H1 (cell line): ENCODE measurements around the gene EMID1. TPM values are rescaled to one million over a fixed set of nuclear protein-coding genes. Genes with fewer than 3 reads are reported as not detected.

Experiments used
- SAP30 ChIP-seq: fragments of 300-600 bp; sonication (generic); IDR thresholded peaks from 2 replicates; pipeline ENCODE4 v1.7.1; 2012; ENCODE audit warnings: low read length, moderate library complexity, mild to moderate bottlenecking, inconsistent platforms; ENCODE audit not compliant: insufficient read depth, insufficient replicate concordance
- polyA plus RNA-seq, 7 experiments: library from polyadenylated mRNA; depleted of rRNA in 3 of 7; stranded (reverse) in 5 of 7; unstranded in 2 of 7; fragments of >200 nt in 5 of 7; fragments of 200-250 nt in 2 of 7; gene quantifications; 1 replicate in 5 of 7; 2 replicates in 1 of 7; 4 replicates in 1 of 7; pipeline versions ENCODE4 v1.2.1 to v1.2.3, GENCODE V29; 2011 to 2013; ENCODE audit warnings: missing spikeins in 2 of 7, mixed read lengths in 2 of 7
- total RNA-seq: library from RNA; stranded (reverse); fragmentation: NEBNext Ultra II Directional; extraction: Animal tissue kit (Norgen Biotek cat#: 25700); gene quantifications from 2 replicates; pipeline ENCODE4 v1.2.1, GENCODE V29; 2021

EMID1 gene
- total and polyA plus RNA-seq, 2 of the 8 experiments (the other 6 are each of a cell fraction or from before 2014, with no cell fraction given): 3.9 to 7.4 TPM

- TF ChIP-seq SAP30: no peak
These were observed 47.1 kb upstream of the EMID1 start (continued) for GRCh38 chr22:29158546-29158945.
